Endodermal cell (in vitro differentiated cells): Measurements from ENCODE around the gene THSD7A. TPM values are rescaled to one million over a fixed set of nuclear protein-coding genes. Genes with fewer than 3 reads are reported as not detected.

ENCODE experiments used
- DNase-seq: peaks from one replicate; pipeline ENCODE4 v3.0.0-alpha.2; 2017
- H3K27ac ChIP-seq: 2 replicates; pipeline ENCODE4 v1.5.1; 2013; ENCODE audit warnings: mild to moderate bottlenecking, low read depth, low read length, moderate library complexity
- H3K27me3 ChIP-seq: 2 replicates; pipeline ENCODE4 v1.6.1; 2013; ENCODE audit warnings: mild to moderate bottlenecking, low read length, moderate library complexity; ENCODE audit not compliant: insufficient read depth, control insufficient read depth, poor library complexity, severe bottlenecking
- H3K36me3 ChIP-seq: 2 replicates; pipeline ENCODE4 v1.7.0; 2013; ENCODE audit warnings: mild to moderate bottlenecking, low read length, moderate library complexity; ENCODE audit not compliant: control insufficient read depth, insufficient read depth
- H3K4me1 ChIP-seq: one replicate; pipeline ENCODE4 v1.7.0; 2013; ENCODE audit warnings: low read length; ENCODE audit not compliant: control insufficient read depth, insufficient read depth
- H3K4me3 ChIP-seq: 2 replicates; pipeline ENCODE4 v1.5.1; 2013; ENCODE audit warnings: mild to moderate bottlenecking, low read length, moderate library complexity
- H3K9ac ChIP-seq: 2 replicates; pipeline ENCODE4 v1.6.1; 2013; ENCODE audit warnings: mild to moderate bottlenecking, low read length, moderate library complexity; ENCODE audit not compliant: poor library complexity, severe bottlenecking; ENCODE audit errors: extremely low read depth
- H3K9me3 ChIP-seq: 2 replicates; pipeline ENCODE4 v1.6.1; 2013; ENCODE audit warnings: mild to moderate bottlenecking, low read length, moderate library complexity; ENCODE audit not compliant: control insufficient read depth
- H3K27ac Mint-ChIP-seq: 2 replicates; pipeline ENCODE4 v1.8.0; 2020; ENCODE audit warnings: mixed read lengths
- H3K27me3 Mint-ChIP-seq: 2 replicates; pipeline ENCODE4 v1.8.0; 2021; ENCODE audit warnings: mild to moderate bottlenecking, mixed read lengths; ENCODE audit not compliant: insufficient read depth
- H3K36me3 Mint-ChIP-seq: 2 replicates; pipeline ENCODE4 v1.8.0; 2020; ENCODE audit warnings: low read depth, mixed read lengths
- H3K4me1 Mint-ChIP-seq: 2 replicates; pipeline ENCODE4 v1.8.0; 2020; ENCODE audit warnings: mixed read lengths
- H3K4me3 Mint-ChIP-seq: 2 replicates; pipeline ENCODE4 v1.8.0; 2020; ENCODE audit warnings: mild to moderate bottlenecking, moderate library complexity, mixed read lengths
- H3K9me3 Mint-ChIP-seq: 2 replicates; pipeline ENCODE4 v1.8.0; 2020; ENCODE audit warnings: mild to moderate bottlenecking, mixed read lengths
- CTCF ChIP-seq: fragments of 200-600 bp; sonication (generic); conservative IDR thresholded peaks from 2 replicates; pipeline ENCODE4 v1.5.0; 2021; ENCODE audit warnings: antibody characterized with exemption, mild to moderate bottlenecking
- WGBS, 2 experiments: methylation state at CpG; one replicate each; pipeline versions ENCODE4 v1.1.5 to v1.1.7; 2013; ENCODE audit warnings: missing lambda C conversion rate in 2 of 2, mixed read lengths in 1 of 2; ENCODE audit not compliant: insufficient coverage in 1 of 2, insufficient read length in 1 of 2; 5-methylcytosine and 5-hydroxymethylcytosine counted together
- total RNA-seq, 2 donors: library from RNA; stranded (reverse); fragmentation: NEBNext Ultra II Directional in 1 of 2; extraction: Animal tissue kit (Norgen Biotek cat#: 25700) in 1 of 2; gene quantifications; 2 replicates in 1 of 2; 3 replicates in 1 of 2; pipeline ENCODE4 v1.2.1, GENCODE V29; 2021

THSD7A gene
- total RNA-seq, 2 donors from 2014 or later = 0.73 to 1.3 TPM

GRCh38 chr7:11335947-11336346 lies 496.1 kb downstream of the THSD7A start:
- Histone ChIP-seq H3K27ac (no peak overlapping the region), H3K27me3 (no peaks in the 10 kb centered on the region), H3K4me3 (no peak overlapping the region), H3K36me3 (no peaks in the 10 kb centered on the region), H3K9me3 (no peaks in the 10 kb centered on the region), H3K9ac (no peak overlapping the region), H3K4me1 (peaks cover under 1% of the 10 kb centered on the region)
- TF ChIP-seq CTCF = no peak
- Mint-ChIP-seq H3K27ac (no peak overlapping the region), H3K4me1 (peaks cover under 1% of the 10 kb centered on the region), H3K27me3 (peaks cover 3% of the 10 kb centered on the region), H3K36me3 (no peaks in the 10 kb centered on the region), H3K4me3 (no peak overlapping the region), H3K9me3 (no peaks in the 10 kb centered on the region)
- no peak for DNase-seq
- 89 to 92% methylated on average over 2 to 4 of the region's 4 CpGs for WGBS, 2 experiments

GRCh38 chr7:11332865-11333228 lies 499.2 kb downstream of the THSD7A start:
- Histone ChIP-seq H3K4me3 (no peak overlapping the region), H3K9me3 (no peaks in the 10 kb centered on the region), H3K27ac (no peak overlapping the region), H3K27me3 (no peaks in the 10 kb centered on the region), H3K4me1 (peaks cover 5% of the 10 kb centered on the region), H3K9ac (no peak overlapping the region), H3K36me3 (no peaks in the 10 kb centered on the region)
- WGBS, 2 experiments = 100% methylated on average over 1 to 2 of the region's 2 CpGs
- TF ChIP-seq CTCF = no peak
- Mint-ChIP-seq H3K36me3 (no peaks in the 10 kb centered on the region), H3K9me3 (no peaks in the 10 kb centered on the region), H3K27ac (no peak overlapping the region), H3K4me3 (no peak overlapping the region), H3K4me1 (peaks cover 6% of the 10 kb centered on the region), H3K27me3 (no peaks in the 10 kb centered on the region)
- DNase-seq = no peak

GRCh38 chr7:11332186-11332864 lies 499.7 kb downstream of the THSD7A start:
- Mint-ChIP-seq H3K27me3 (no peaks in the 10 kb centered on the region), H3K4me3 (no peak overlapping the region), H3K9me3 (no peaks in the 10 kb centered on the region), H3K27ac (no peak overlapping the region), H3K4me1 (peaks cover 11% of the 10 kb centered on the region), H3K36me3 (no peaks in the 10 kb centered on the region)
- H3K36me3 ChIP-seq = no peaks in the 10 kb centered on the region
- no peak overlapping the region for H3K9ac ChIP-seq
- H3K27ac ChIP-seq = no peak overlapping the region
- no peaks in the 10 kb centered on the region for H3K27me3 ChIP-seq
- DNase-seq = no peak
- no peaks in the 10 kb centered on the region for H3K9me3 ChIP-seq
- TF ChIP-seq CTCF = no peak
- no peak overlapping the region for H3K4me3 ChIP-seq
- peaks cover 8% of the 10 kb centered on the region for H3K4me1 ChIP-seq
- WGBS, 2 experiments = 89% methylated on average over 4 of the region's 4 CpGs; no CpG with 5 or more reads in 1 of the 2 experiments
